K562 (cell line): ENCODE measurements around the gene GALNS. TPM values are rescaled to one million over a fixed set of nuclear protein-coding genes. Genes with fewer than 3 reads are reported as not detected.
A peak's percentile ranks its signal among the peaks of the same experiment; 100 is the strongest.

Experiments
- ATAC-seq: fragments of 200-7000 bp; cut with Tn5 transposase; 3 replicates; pipeline ENCODE4 v1.9.1; 2020; ENCODE audit warnings: moderate library complexity
- BruUV-seq: library from RNA; stranded (reverse); fragments of 400-500 nt; replicated peaks from 2 replicates; lab custom pipeline; 2021; lab: Mats Ljungman, UMichigan
- CTCF ChIA-PET: fragments of 300-600 bp; formaldehyde crosslinking; extraction: SDS; loops from one replicate; lab custom pipeline; 2021; ENCODE audit warnings: low intra/inter-chr PET ratio; lab: Yijun Ruan, JAX
- POLR2A ChIA-PET: fragments of 300-600, 350-650 bp; sonication (Branson Sonifier 250); formaldehyde crosslinking; extraction: SDS; loops from one replicate; lab custom pipeline; 2021; ENCODE audit warnings: antibody characterized with exemption, inconsistent platforms; lab: Yijun Ruan, JAX
- DNase-seq, 4 experiments: peaks; one replicate each; pipeline versions ENCODE4 v3.0.0 to v3.0.0-alpha.2; 2011 to 2018; ENCODE audit warnings: low spot score in 3 of 4, mixed read lengths in 3 of 4; ENCODE audit errors: extremely low read depth in 1 of 4
- FAIRE-seq: peaks from 2 replicates; lab custom pipeline; 2011; peaks lifted over from hg19 to GRCh38; lab: Jason Lieb, UNC
- H2AFZ ChIP-seq: 2 replicates; pipeline ENCODE4 v1.6.0; 2011; ENCODE audit warnings: low read depth, low read length, control low read depth, inconsistent platforms
- H3K27ac ChIP-seq: fragments of 200-600 bp; 3 replicates; pipeline ENCODE4 v1.8.0; 2011; ENCODE audit warnings: low read depth, mild to moderate bottlenecking, control low read depth, inconsistent platforms, low read length, moderate library complexity, mixed read lengths; ENCODE audit errors: extremely low read depth
- H3K27me3 ChIP-seq, 2 experiments: fragments of 300-600 bp in 1 of 2; 2 replicates in 1 of 2; 3 replicates in 1 of 2; pipeline versions ENCODE4 v1.6.0 to v1.8.0; 2011; ENCODE audit warnings: inconsistent platforms in 2 of 2, low read length in 2 of 2, mild to moderate bottlenecking in 1 of 2, mixed read lengths in 1 of 2, moderate library complexity in 1 of 2; ENCODE audit not compliant: control insufficient read depth in 2 of 2, insufficient read depth in 2 of 2
- H3K36me3 ChIP-seq: fragments of 300-600 bp; 3 replicates; pipeline ENCODE4 v1.8.0; 2011; ENCODE audit warnings: mild to moderate bottlenecking, low read length, inconsistent platforms; ENCODE audit not compliant: control insufficient read depth, insufficient read depth
- H3K4me1 ChIP-seq, 2 experiments: fragments of 200-600 bp in 1 of 2; replicated peaks in 1 of 2; 2 replicates in 1 of 2; 3 replicates in 1 of 2; pipeline versions ENCODE4 v1.5.1 to v1.8.0; 2011; ENCODE audit warnings: inconsistent platforms in 2 of 2, low read length in 2 of 2, mild to moderate bottlenecking in 1 of 2, mixed read lengths in 1 of 2, moderate library complexity in 1 of 2; ENCODE audit not compliant: control insufficient read depth in 2 of 2, insufficient read depth in 2 of 2
- H3K4me2 ChIP-seq: 2 replicates; pipeline ENCODE4 v1.6.1; 2011; ENCODE audit warnings: low read length, control low read depth, inconsistent platforms, mixed read lengths; ENCODE audit not compliant: insufficient read depth
- H3K4me3 ChIP-seq: fragments of 200-600 bp; sonication (generic), shearing (Covaris generic); 2 replicates; pipeline ENCODE4 v1.5.1; 2016; ENCODE audit warnings: control low read depth, inconsistent platforms
- H3K79me2 ChIP-seq: fragments of 200-600 bp; 3 replicates; pipeline ENCODE4 v1.8.0; 2011; ENCODE audit warnings: low read length, inconsistent platforms; ENCODE audit not compliant: control insufficient read depth, insufficient read depth
- H3K9ac ChIP-seq, 2 experiments: 2 replicates each; pipeline versions ENCODE4 v1.6.0 to v1.6.1; 2011; ENCODE audit warnings: low read depth in 2 of 2, low read length in 2 of 2, control low read depth in 1 of 2, inconsistent platforms in 1 of 2, mild to moderate bottlenecking in 1 of 2, mixed read lengths in 1 of 2; ENCODE audit not compliant: insufficient read depth in 1 of 2
- H3K9me1 ChIP-seq: one replicate; pipeline ENCODE4 v1.6.0; 2011; ENCODE audit warnings: inconsistent platforms, mild to moderate bottlenecking, low read length, moderate library complexity; ENCODE audit not compliant: control insufficient read depth, insufficient read depth
- H3K9me3 ChIP-seq: replicated peaks from 2 replicates; pipeline ENCODE4 v1.5.1; 2011; ENCODE audit warnings: low read depth, low read length, inconsistent platforms; ENCODE audit not compliant: control insufficient read depth, insufficient read depth
- H4K20me1 ChIP-seq: replicated peaks from 2 replicates; pipeline ENCODE4 v1.6.1; 2011; ENCODE audit warnings: low read length, inconsistent platforms, mixed read lengths; ENCODE audit not compliant: control insufficient read depth, insufficient read depth
- POLR2A ChIP-seq: fragments of 450-650 bp; conservative IDR thresholded peaks from 2 replicates; pipeline ENCODE4 v1.6.1; 2016
- POLR2AphosphoS5 ChIP-seq: IDR thresholded peaks from 2 replicates; pipeline ENCODE4 v1.6.1; 2011; ENCODE audit warnings: mild to moderate bottlenecking, low read depth, low read length, moderate library complexity; ENCODE audit not compliant: control insufficient read depth, insufficient read depth
- POLR2G ChIP-seq: fragments of 200-400 bp; formaldehyde crosslinking; IDR thresholded peaks from 2 replicates; pipeline ENCODE4 v1.6.1; 2017; ENCODE audit warnings: low read depth, mild to moderate bottlenecking, antibody characterized with exemption, low read length, moderate library complexity
- RBFOX2 ChIP-seq: fragments of 200-400 bp; formaldehyde crosslinking; IDR thresholded peaks from 2 replicates; pipeline ENCODE4 v1.6.1; 2017; ENCODE audit warnings: low read depth, mild to moderate bottlenecking, low read length, moderate library complexity
- RBM14 ChIP-seq: fragments of 200-400 bp; formaldehyde crosslinking; IDR thresholded peaks from 2 replicates; pipeline ENCODE4 v1.6.1; 2018; ENCODE audit warnings: low read depth, mild to moderate bottlenecking, low read length, moderate library complexity, borderline replicate concordance; ENCODE audit not compliant: insufficient read depth
- THRA ChIP-seq: fragments of 450-650 bp; IDR thresholded peaks from 2 replicates; pipeline ENCODE4 v1.6.1; 2017; ENCODE audit warnings: mild to moderate bottlenecking, moderate library complexity
- ZNF512 ChIP-seq: IDR thresholded peaks from 2 replicates; pipeline ENCODE4 v1.6.1; 2016; ENCODE audit warnings: missing genetic modification characterization, missing compliant biosample characterization
- WGBS: fragments of 100-300 bp; shearing (Covaris generic); methylation state at CpG from one replicate; pipeline ENCODE4 v1.1.6; 2016; ENCODE audit warnings: low coverage, mixed read lengths; ENCODE audit not compliant: insufficient coverage; ENCODE audit errors: missing lambda C conversion rate; 5-methylcytosine and 5-hydroxymethylcytosine counted together
- in situ Hi-C: fragments of 300-500 bp; cut with MboI; formaldehyde crosslinking; loops from 4 replicates; pipeline ENCODE4 v1.15.0; 2018; ENCODE audit warnings: inconsistent platforms, mixed read lengths
- intact Hi-C: fragments of 100-400 bp; cut with micrococcal nuclease; formaldehyde crosslinking; loops from 2 replicates; pipeline ENCODE4 v1.14.2; 2022
- polyA plus RNA-seq, 8 experiments: library from polyadenylated mRNA; depleted of rRNA in 4 of 8; stranded (reverse) in 5 of 8; unstranded in 3 of 8; fragments of >200 nt; fragmentation: Nextera tagmentation in 2 of 8; fragmentation: Illumina TruSeq in 1 of 8; extraction: Ambion mirVana in 2 of 8; extraction: Trizol in 1 of 8; gene quantifications; 2 replicates each; pipeline versions ENCODE4 v1.2.1 to v1.2.3, GENCODE V29; 2011 to 2014; ENCODE audit warnings: inconsistent platforms in 1 of 8, missing spikeins in 1 of 8
- total RNA-seq, 7 experiments: library from RNA; depleted of rRNA in 6 of 7; stranded (reverse); fragments of >200 nt in 6 of 7; fragmentation: Illumina TruSeq in 2 of 7; extraction: Trizol in 2 of 7; gene quantifications; 2 replicates each; pipeline versions ENCODE4 v1.2.1 to v1.2.3, GENCODE V29; 2011 to 2021; ENCODE audit warnings: low replicate concordance in 1 of 7

Gene GALNS
- total and polyA plus RNA-seq, 9 of the 15 experiments (the other 6 are each of a cell fraction or from before 2014, with no cell fraction given) = 0.38 to 13.2 (median 4.3) TPM

- TF ChIP-seq ZNF512 (tag) = no peak
- no peak for TF ChIP-seq POLR2AphosphoS5
- no peak for TF ChIP-seq THRA
Measured at GRCh38 chr16:88766975-88767374, 89.8 kb downstream of the GALNS start (continued).

GRCh38 chr16:88764913-88765349 lies 91.8 kb downstream of the GALNS start:
- WGBS = 93% methylated on average over 9 of the region's 9 CpGs
- Histone ChIP-seq H3K9me1 (peaks cover 33% of the 10 kb centered on the region), H3K79me2 (peaks cover 100% of the 10 kb centered on the region), H3K27me3 (no peaks in the 10 kb centered on the region), H3K36me3 (peaks cover 89% of the 10 kb centered on the region), H3K9me3 (no peaks in the 10 kb centered on the region), H4K20me1 (peaks cover 81% of the 10 kb centered on the region), H3K4me2 (no peak overlapping the region), H2AFZ (no peak overlapping the region), H3K4me3 (no peak overlapping the region), H3K4me1 (peaks cover 40 to 99% of the 10 kb centered on the region in 2 experiments), H3K27ac (no peak overlapping the region; the same call in 2 of the 3 replicates), H3K9ac (peak overlapping the region in 1 of 2 experiments; percentile 66; a peak in 2 of 4 replicates)
- intact Hi-C loops = no loop called here
- DNase-seq (no peak), ATAC-seq (no peak), FAIRE-seq (no peak)
- no TSS peak for BruUV-seq
- ChIA-PET POLR2A (interaction anchor here (3.0 to 5.6 kb wide), 2 partner anchors 11 to 16 kb away, joined by 11 to 26 read pairs; no protein-coding TSS in a partner anchor), CTCF (no interaction called here)
- in situ Hi-C loops = no loop called here
- peak; percentile 63 for TF ChIP-seq POLR2G
- 0 out of 2 replicates have a peak, but pooled peaks have one; percentile 23 for TF ChIP-seq RBFOX2
- TF ChIP-seq RBM14 = no peak
- TF ChIP-seq POLR2A = peak; percentile 37
